ENCODE results near the gene DPCD. TPM values are rescaled to one million over a fixed set of nuclear protein-coding genes. Genes with fewer than 3 reads are reported as not detected.

Gene DPCD
- total RNA-seq, 4 donors from 2014 or later = 12.2 to 16.0 (median 13.5) TPM

GRCh38 chr10:101625821-101626412 is 37.8 kb downstream of the DPCD start:
- TF ChIP-seq CTCF (IDR thresholded peaks at IDR 0.05; ENCODE audit: low read depth) = no peak

- TF ChIP-seq CTCF (IDR thresholded peaks at IDR 0.05; ENCODE audit: low read depth) = no peak
These were observed 41.9 kb downstream of the DPCD start for GRCh38 chr10:101629837-101630632.

DNA sequence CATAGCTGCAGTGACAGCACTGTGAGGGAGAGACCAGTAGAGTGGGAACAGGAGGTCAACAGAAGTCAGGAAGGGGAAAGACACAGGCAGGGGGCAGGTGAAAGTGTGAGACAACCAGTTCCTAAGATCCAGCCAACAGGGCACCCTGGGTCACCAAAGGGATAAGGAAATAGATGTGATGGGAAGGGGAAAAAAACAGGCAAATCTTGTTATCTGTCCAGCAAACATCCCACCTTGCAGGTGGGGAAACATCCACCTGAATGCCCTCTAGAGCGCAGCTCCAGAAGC is 42.5 kb downstream of the DPCD start:
- no peak for TF ChIP-seq CTCF (IDR thresholded peaks at IDR 0.05; ENCODE audit: low read depth)

DNA sequence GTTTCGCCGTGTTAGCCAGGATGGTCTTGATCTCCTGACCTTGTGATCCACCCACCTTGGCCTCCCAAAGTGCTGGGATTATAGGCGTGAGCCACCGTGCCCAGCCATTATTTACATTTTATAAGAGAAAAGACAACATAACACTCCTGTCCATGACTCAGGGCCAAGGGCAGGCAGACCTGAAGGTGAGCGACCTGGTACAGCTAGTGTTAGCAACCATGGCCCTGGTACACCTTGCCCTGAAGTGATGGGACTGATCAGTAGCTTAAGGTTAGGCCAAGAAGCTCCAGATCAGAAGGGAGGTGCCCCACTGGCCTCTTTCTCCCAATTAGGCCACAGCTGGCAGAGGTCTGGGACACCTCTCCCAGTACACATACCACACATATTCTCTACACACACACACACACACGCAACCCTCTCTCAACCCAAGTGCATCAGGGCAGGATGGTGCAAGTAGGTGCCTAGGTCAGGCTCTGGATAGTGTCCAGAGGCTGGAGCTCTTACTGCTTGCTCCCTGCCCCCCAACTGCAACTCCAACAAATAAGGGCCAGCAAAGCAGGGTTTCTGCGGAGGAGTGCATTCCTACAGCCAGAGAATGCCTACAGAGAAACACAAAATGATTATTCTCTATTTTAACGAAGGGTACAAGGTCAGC is 43.8 kb downstream of the DPCD start:
- no peak for TF ChIP-seq CTCF (IDR thresholded peaks at IDR 0.05; ENCODE audit: low read depth)

GRCh38 chr10:101639141-101639900 is 51.2 kb downstream of the DPCD start:
- TF ChIP-seq CTCF (IDR thresholded peaks at IDR 0.05; ENCODE audit: low read depth) = no peak

GRCh38 chr10:101643546-101643945 is 55.4 kb downstream of the DPCD start:
- no peak for TF ChIP-seq CTCF (IDR thresholded peaks at IDR 0.05; ENCODE audit: low read depth)

- TF ChIP-seq CTCF (IDR thresholded peaks at IDR 0.05; ENCODE audit: low read depth) = no peak
These were observed 55.9 kb downstream of the DPCD start for GRCh38 chr10:101644002-101644401.
